Right renal cortex interstitium (tissue), 3 donors: Measurements from ENCODE around the gene DGKI. TPM values are rescaled to one million over a fixed set of nuclear protein-coding genes. Genes with fewer than 3 reads are reported as not detected.

Experiments used
- polyA plus RNA-seq, 3 donors: library from polyadenylated mRNA; unstranded; fragments of 120-200 nt; gene quantifications; one replicate each; pipeline ENCODE4 v1.2.1, GENCODE V29; 2013; ENCODE audit not compliant: insufficient read length in 3 of 3

The DGKI gene
- polyA plus RNA-seq, 3 donors, result 1.4 to 1.9 (median 1.8) TPM

Other genes starting within 250 kb of the DGKI start
- 10 to 100 TPM; 45.9 to 50.9 (median 46.1) TPM for gene CREB3L2, start 155.1 kb upstream of the DGKI start, polyA plus RNA-seq
- under 1 TPM; 0.07 to 0.13 (median 0.10) TPM for gene AKR1D1, start 229.5 kb upstream of the DGKI start, polyA plus RNA-seq